BJ (cell line): ENCODE results near the gene NRCAM. TPM values are rescaled to one million over a fixed set of nuclear protein-coding genes. Genes with fewer than 3 reads are reported as not detected.

ENCODE experiments used
- CTCF ChIA-PET: fragments of 350-600 bp; formaldehyde crosslinking; extraction: SDS; loops from one replicate; lab custom pipeline; 2021; ENCODE audit warnings: antibody characterized with exemption, inconsistent platforms; lab: Yijun Ruan, JAX
- POLR2A ChIA-PET: fragments of 300-600 bp; sonication (Branson Sonifier 250); formaldehyde crosslinking; extraction: SDS; loops from one replicate; lab custom pipeline; 2021; ENCODE audit warnings: antibody characterized with exemption; lab: Charles Lee
- DNase-seq: peaks from one replicate; pipeline ENCODE4 v3.0.0-alpha.2; 2011; ENCODE audit warnings: low read depth
- H3K27me3 ChIP-seq: 2 replicates; pipeline ENCODE4 v1.6.0; 2011; ENCODE audit warnings: low read length; ENCODE audit not compliant: control insufficient read depth, insufficient read depth
- H3K36me3 ChIP-seq: 2 replicates; pipeline ENCODE4 v1.5.1; 2011; ENCODE audit warnings: low read length; ENCODE audit not compliant: control insufficient read depth, insufficient read depth
- H3K4me3 ChIP-seq: 2 replicates; pipeline ENCODE4 v1.5.1; 2011; ENCODE audit warnings: low read depth, mild to moderate bottlenecking, control low read depth, low read length
- CTCF ChIP-seq: IDR thresholded peaks from 2 replicates; pipeline ENCODE4 v1.5.1; 2011; ENCODE audit warnings: low read depth, mild to moderate bottlenecking, control low read depth, inconsistent platforms, low read length, moderate library complexity; ENCODE audit not compliant: insufficient read depth
- polyA plus RNA-seq: library from polyadenylated mRNA; depleted of rRNA; stranded (reverse); fragments of >200 nt; gene quantifications from 2 replicates; pipeline ENCODE4 v1.2.3, GENCODE V29; 2011

NRCAM gene
- polyA plus RNA-seq, 1 experiment, result 1.1 TPM

GRCh38 chr7:108408296-108408991 is 47.8 kb downstream of the NRCAM start:
- DNase-seq, result no peak
- TF ChIP-seq CTCF, result no peak
- H3K27me3 ChIP-seq, result 0 out of 2 replicates have a peak, but pooled peaks cover 2% of the 10 kb centered on the region
- ChIA-PET POLR2A (no interaction called here), CTCF (no interaction called here)
- no peak overlapping the region for H3K4me3 ChIP-seq
- H3K36me3 ChIP-seq, result no peaks in the 10 kb centered on the region

- DNase-seq, result no peak
- ChIA-PET CTCF (no interaction called here), POLR2A (no interaction called here)
- no peaks in the 10 kb centered on the region for H3K36me3 ChIP-seq
- TF ChIP-seq CTCF, result no peak
- H3K4me3 ChIP-seq, result no peak overlapping the region
- 0 out of 2 replicates have a peak, but pooled peaks cover 2% of the 10 kb centered on the region for H3K27me3 ChIP-seq
Observed at GRCh38 chr7:108407676-108408075, 48.6 kb downstream of the NRCAM start.

- TF ChIP-seq CTCF, result no peak
Observed at GRCh38 chr7:108406222-108406890, 49.9 kb downstream of the NRCAM start.

GRCh38 chr7:108404509-108405420 is 51.5 kb downstream of the NRCAM start:
- no peak overlapping the region for H3K4me3 ChIP-seq
- 0 out of 2 replicates have a peak, but pooled peaks cover 2% of the 10 kb centered on the region for H3K27me3 ChIP-seq
- H3K36me3 ChIP-seq, result no peaks in the 10 kb centered on the region
- CTCF ChIA-PET, result no interaction called here
- no peak for TF ChIP-seq CTCF
- no peak for DNase-seq
- POLR2A ChIA-PET, result no interaction called here

More at GRCh38 chr7:108406222-108406890, 49.9 kb downstream of the NRCAM start:
- CTCF ChIA-PET, result interaction anchor here (0.6 kb wide), 1 partner anchor 62 kb away, joined by 3 read pairs; no protein-coding TSS in a partner anchor
- 0 out of 2 replicates have a peak, but pooled peaks cover 2% of the 10 kb centered on the region for H3K27me3 ChIP-seq
- POLR2A ChIA-PET, result no interaction called here
- H3K36me3 ChIP-seq, result no peaks in the 10 kb centered on the region
- H3K4me3 ChIP-seq, result no peak overlapping the region
- no peak for DNase-seq
